GM12864 (cell line): ENCODE data around the gene BAZ2B.

Experiments
- DNase-seq: peaks from one replicate; pipeline ENCODE4 v3.0.0-alpha.2; 2011; ENCODE audit warnings: low read depth
- H3K4me3 ChIP-seq: 2 replicates; pipeline ENCODE4 v1.5.1; 2011; ENCODE audit warnings: mild to moderate bottlenecking, low read depth, low read length, control low read depth
- CTCF ChIP-seq: IDR thresholded peaks from 2 replicates; pipeline ENCODE4 v1.5.1; 2011; ENCODE audit warnings: low read depth, mild to moderate bottlenecking, moderate library complexity, low read length, control low read depth, inconsistent platforms; ENCODE audit errors: missing control alignments

BAZ2B gene, protein sequence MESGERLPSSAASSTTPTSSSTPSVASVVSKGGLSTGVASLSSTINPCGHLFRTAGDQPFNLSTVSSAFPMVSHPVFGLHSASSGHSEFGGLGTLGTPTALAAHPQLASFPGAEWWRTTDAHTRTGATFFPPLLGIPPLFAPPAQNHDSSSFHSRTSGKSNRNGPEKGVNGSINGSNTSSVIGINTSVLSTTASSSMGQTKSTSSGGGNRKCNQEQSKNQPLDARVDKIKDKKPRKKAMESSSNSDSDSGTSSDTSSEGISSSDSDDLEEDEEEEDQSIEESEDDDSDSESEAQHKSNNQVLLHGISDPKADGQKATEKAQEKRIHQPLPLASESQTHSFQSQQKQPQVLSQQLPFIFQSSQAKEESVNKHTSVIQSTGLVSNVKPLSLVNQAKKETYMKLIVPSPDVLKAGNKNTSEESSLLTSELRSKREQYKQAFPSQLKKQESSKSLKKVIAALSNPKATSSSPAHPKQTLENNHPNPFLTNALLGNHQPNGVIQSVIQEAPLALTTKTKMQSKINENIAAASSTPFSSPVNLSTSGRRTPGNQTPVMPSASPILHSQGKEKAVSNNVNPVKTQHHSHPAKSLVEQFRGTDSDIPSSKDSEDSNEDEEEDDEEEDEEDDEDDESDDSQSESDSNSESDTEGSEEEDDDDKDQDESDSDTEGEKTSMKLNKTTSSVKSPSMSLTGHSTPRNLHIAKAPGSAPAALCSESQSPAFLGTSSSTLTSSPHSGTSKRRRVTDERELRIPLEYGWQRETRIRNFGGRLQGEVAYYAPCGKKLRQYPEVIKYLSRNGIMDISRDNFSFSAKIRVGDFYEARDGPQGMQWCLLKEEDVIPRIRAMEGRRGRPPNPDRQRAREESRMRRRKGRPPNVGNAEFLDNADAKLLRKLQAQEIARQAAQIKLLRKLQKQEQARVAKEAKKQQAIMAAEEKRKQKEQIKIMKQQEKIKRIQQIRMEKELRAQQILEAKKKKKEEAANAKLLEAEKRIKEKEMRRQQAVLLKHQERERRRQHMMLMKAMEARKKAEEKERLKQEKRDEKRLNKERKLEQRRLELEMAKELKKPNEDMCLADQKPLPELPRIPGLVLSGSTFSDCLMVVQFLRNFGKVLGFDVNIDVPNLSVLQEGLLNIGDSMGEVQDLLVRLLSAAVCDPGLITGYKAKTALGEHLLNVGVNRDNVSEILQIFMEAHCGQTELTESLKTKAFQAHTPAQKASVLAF (N-terminal part only)

GRCh38 chr2:159616286-159616701 lies at the start of gene BAZ2B:
BAZ2B (minus strand) TSS chr2:159616548; CDS start chr2:159478719, 137,829 bp downstream.
- no peak for DNase-seq
- peak within 1 kb of the TSS; percentile 73 for H3K4me3 ChIP-seq
- TF ChIP-seq CTCF: no peak

- TF ChIP-seq CTCF: no peak
- DNase-seq: no peak
- no peak overlapping the region for H3K4me3 ChIP-seq
These were observed 44.9 kb upstream of the BAZ2B start for GRCh38 chr2:159661286-159661685.

DNA sequence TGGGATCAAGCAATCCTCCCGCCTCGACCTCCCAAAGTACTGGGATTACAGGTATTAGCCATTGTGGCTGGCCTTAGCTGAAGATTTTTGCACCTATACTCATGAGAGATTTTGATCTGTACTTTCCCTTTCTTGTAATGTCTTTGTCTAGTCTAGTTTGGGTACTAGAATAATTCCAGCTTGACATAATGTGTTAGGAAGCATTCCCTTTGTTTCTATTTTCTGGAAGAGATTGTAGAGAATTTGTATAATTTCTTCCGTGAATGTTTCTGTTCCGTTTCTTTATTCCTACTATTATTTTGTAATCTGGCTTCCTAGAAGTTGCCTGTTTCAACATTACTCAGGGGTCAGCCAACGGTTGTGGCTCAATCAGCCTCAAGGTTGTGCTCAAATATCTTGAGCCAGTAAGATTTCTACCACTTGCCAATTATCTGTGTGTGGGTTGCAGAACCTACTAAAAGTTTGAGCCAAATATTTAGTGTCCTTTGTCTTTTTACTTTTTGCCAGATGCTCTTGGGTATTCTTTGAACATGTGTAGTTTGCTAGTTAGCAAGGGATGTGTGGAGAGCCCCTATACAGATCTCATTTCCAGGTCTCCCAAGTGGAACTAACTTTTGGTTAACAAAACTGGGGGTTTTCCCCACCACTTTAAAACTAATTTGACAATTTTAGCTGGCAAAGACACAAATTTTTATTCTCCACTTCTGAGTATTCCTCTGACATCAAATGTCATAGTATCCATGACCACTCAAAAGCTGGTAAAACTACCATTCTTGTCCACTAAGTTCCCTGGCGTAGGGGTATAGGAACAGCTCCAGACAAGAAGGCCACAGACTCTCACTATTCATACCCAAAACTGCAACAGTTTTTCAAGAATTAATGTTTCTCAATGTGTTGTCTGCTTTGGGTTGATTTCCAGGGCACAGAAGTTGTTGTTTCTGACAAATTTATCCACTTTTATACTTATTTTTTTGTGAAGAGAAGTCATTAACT lies 42.8 kb upstream of the BAZ2B start:
- no peak for TF ChIP-seq CTCF
- DNase-seq: no peak
- no peak overlapping the region for H3K4me3 ChIP-seq

DNA sequence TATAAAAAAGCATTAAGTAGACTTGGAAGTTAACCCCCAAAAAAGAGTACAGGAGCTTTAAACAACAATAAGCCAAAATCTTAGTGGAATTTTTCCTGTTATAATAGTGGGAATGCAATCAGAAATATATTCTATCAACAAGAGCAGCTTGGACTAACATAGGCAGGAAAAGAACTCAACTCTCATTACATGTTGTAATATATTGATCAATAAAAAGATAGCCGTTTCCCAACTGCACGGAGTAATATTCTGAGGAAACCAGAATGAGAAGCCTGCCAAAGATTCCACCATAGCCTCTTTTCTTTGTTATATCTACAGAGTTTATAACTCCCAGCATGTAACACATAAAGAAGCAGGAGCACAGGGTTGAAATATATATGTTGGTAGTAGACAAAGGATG lies 37.6 kb upstream of the BAZ2B start:
- no peak for TF ChIP-seq CTCF
- H3K4me3 ChIP-seq: no peak overlapping the region
- no peak for DNase-seq

GRCh38 chr2:159651884-159652283 lies 35.5 kb upstream of the BAZ2B start:
- H3K4me3 ChIP-seq: no peak overlapping the region
- DNase-seq: no peak
- no peak for TF ChIP-seq CTCF

GRCh38 chr2:159650574-159650973 lies 34.2 kb upstream of the BAZ2B start:
- no peak for TF ChIP-seq CTCF
- DNase-seq: no peak
- H3K4me3 ChIP-seq: no peak overlapping the region
